GM18505 (cell line): Measurements from ENCODE around the gene HNRNPU.
A peak's percentile ranks its signal among the peaks of the same experiment; 100 is the strongest.

Experiments used
- ATAC-seq: cut with Tn5 transposase; IDR thresholded peaks from one replicate; pipeline ENCODE4 v1.9.1; 2021; ENCODE audit not compliant: unreplicated experiment
- POLR2A ChIP-seq: IDR thresholded peaks from 4 replicates; pipeline ENCODE4 v1.6.1; 2011; ENCODE audit warnings: borderline replicate concordance; ENCODE audit not compliant: insufficient read depth, insufficient read length; ENCODE audit errors: extremely low read depth

The HNRNPU gene

DNA sequence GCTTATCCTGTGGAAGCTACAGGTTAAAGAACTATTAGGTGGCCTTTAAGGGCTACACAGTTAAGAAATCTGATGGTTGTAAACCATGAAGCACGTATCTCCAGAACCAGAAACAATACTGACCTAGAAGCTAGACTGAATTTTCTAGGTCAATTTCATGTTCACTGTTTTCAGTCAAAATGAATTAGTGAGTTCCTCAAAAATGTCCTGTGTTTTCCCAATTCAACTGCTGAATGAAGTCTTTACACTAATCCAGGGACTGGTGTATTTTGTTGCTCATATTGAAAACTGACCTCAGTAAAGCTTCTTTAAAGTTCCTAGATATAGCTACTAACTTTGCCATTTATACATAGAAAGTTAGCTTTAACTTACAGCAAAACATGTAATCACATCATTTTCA, 6.0 kb downstream of the HNRNPU start:
- no peak for TF ChIP-seq POLR2A
- no peak for ATAC-seq

DNA sequence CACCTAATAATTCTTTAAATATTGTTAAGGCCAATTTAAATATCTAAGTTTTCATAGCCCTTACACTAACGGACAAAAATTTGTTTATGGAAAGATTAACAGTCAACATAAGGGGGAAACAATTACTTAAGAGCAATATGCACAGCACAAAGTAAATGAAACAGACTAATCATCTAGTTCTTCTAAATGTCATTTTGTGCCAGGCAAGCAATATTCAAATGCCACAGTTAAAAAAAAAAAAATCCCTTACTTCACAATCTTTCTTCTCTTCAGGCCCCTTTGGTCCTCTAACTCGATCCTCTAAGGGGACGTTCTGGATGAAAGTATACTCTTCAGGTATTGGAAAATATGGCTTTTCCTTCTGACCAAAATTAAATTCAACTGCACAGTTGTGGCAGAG, 6.6 kb downstream of the HNRNPU start:
- no peak for ATAC-seq
- TF ChIP-seq POLR2A = no peak

DNA sequence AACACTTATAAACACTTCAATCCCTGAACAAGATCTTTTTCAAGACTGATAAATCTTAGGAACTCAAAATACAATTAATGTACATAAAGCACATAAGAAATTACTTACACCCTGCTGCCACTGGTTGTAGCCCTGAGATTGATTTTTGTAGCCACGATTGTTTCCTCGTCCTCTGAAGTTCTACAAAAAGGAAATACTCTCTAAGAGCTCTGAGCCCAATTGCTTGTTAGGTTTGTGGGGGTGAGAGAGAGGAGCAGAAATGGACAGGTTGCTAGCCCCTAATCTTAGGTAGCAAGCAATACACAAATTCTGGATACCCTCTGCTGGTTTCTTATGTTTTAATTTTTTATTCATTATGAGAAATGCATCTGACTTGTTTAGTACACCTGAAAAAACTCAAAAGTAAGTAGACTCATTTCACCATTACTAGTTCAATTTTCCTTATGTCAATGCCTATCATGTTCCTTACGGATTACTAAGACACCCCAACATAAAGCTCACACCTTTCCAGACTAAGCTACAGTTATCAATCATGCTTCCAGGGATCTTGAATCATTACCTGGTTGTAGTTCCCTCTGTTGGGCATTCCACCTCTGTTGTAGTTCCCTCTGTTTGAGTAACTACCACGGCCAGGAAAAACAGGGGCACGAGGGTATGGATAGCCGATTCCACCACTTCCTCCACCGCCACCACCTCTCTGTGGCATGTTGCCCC, 9.3 kb downstream of the HNRNPU start:
- no peak for ATAC-seq
- TF ChIP-seq POLR2A = no peak

DNA sequence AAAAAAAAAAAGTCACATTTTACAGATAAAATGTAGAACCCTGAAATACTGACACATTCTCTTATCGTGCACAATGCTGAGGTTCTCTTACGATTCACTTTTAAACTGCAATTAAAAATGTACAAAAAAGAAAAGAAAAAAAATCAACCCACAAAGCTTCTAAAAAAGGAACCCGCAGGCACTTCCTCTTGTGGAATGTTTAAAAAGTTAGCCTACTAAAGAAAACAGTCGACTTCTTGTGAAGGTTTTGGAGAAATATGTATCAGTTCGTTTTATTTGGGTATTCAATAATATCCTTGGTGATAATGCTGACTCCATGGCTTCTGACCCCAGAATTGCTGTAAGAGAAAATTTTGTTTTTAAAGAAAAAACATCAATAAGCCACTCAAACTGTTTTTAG, 10.2 kb downstream of the HNRNPU start:
- TF ChIP-seq POLR2A = no peak
- ATAC-seq = no peak

- no peak for ATAC-seq
- TF ChIP-seq POLR2A = no peak
Measured at GRCh38 chr1:244852694-244853093, 11.6 kb downstream of the HNRNPU start.

DNA sequence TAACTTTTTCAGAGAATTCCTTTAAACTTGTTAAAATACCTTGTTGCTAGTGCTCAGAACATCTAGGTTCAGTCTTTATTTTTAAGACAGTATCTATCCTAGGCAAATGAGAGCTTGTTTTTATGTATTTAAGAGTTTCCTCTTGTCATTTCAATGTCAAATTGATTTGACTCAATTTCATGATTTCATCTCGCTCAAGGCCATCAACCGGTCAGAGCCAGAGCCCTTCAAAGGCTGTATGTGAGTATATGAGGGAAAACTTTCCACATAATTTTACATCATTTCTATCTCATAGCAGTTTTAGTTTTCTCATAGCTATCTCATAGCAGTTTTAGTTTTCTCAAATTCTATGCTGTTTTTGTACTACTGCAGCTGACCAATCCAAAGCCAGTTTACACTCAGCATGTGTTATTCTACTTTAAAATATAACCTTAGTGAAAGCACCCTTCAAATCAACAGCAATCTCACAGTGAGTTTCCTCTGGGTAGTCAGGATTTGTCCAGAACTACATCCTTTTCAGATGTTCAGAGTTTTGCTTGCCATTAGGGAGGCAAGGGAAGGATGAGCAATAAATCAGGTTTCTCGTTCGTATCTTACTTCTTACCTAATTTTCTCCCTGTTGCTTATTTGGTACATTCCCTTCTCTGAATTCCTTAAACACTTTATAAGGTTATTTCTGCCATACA, 12.7 kb downstream of the HNRNPU start:
- ATAC-seq = no peak

DNA sequence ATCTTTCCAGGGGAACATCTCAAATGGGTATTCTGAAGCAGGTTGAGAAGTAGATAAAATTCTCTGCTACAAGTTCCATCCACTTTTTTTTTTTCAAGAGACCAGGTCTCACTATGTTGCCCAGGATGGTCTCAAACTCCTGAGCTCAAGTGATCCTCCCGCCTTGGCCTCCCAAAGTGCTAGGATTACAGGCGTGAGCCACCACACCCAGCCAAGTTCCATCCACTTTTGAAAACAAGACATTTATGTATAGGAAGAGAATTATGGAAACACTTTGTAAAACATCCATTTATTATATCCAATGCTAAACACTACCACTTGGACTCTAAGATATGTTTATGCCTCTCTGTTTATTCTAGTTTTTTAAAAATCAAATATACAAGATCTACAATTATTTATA, 13.4 kb downstream of the HNRNPU start:
- ATAC-seq = no peak
- peak; percentile 13 for TF ChIP-seq POLR2A

More for the DNA sequence above, 12.7 kb downstream of the HNRNPU start:
- no peak for TF ChIP-seq POLR2A

GRCh38 chr1:244850099-244850852, 14.1 kb downstream of the HNRNPU start:
- no peak for ATAC-seq
- TF ChIP-seq POLR2A = no peak

DNA sequence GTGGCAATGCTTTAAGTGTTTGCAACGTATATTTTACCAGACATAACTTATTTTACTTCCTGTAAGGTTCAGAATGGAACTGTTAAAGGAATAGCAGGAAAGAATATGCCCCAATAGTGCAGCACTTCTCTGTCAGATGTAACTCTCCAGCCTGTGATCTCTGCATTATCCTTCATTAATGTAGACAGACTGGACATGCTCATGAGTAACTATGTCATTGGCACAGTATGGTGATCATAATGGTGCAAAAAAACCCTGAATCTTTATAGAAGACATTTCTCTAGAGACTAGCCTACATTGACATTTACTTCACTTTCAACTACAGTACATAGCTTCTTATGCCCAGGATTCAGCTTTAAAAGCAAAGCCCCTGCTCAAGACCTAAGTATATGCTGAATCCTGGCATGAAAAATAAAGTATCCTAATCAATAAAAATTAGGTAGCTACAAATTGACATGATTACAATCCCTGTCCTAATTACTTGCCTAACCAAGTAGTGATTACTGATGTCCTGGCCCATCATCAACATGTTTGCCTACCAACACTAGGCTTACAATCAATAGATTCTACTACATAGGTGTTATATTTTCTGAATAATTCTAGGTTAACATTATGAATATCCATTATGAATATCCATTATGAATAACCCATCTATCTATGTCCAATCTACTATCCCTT, 15.0 kb downstream of the HNRNPU start:
- no peak for ATAC-seq
- TF ChIP-seq POLR2A = no peak

- no peak for TF ChIP-seq POLR2A
- ATAC-seq = no peak
Measured at GRCh38 chr1:244846653-244847052, 17.7 kb downstream of the HNRNPU start.

DNA sequence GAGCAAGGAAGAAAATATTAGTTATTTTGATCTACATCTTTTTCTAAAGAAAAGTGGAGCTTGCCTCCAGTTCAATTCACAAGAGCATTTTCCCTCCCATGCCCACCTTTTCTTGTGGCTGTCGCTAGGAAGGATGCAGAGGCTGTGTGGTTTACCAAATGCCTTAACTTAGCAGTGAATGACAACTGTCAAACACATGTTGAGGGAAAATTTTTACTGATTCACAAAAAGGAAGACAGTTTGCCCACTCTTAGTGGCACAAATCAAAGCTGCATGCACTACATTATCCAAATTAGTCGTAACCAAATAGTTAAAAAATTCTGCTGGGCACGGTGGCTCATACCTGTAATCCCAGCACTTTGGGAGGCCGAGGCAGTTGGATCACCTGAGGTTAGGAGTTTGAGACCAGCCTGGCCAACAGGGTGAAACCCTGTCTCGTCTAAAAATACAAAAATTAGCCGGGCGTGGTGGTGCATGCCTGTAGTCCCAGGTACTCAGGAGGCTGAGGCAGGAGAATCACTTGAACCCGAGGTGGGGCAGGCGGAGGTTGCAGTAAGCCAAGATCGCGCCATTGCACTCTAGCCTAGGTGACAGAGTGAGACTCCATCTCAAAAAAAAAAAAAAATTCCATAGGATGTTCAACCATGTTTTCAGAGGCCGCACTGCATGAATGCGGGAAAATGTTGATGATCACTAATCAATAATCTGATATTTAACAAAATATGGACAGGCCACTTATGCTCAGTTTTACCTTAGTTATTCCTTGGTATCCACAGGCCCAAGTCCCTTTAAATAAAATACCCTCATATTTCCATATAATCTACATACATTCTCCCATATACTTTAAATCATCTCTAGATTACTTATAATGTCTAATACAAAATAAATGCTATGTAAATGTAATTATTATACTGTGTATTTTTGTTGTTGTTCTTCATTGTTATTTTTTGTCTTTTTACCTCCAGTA, 19.9 kb downstream of the HNRNPU start:
- ATAC-seq = no peak
- no peak for TF ChIP-seq POLR2A
